ENCODE results near the gene TMEM134. TPM values are rescaled to one million over a fixed set of nuclear protein-coding genes. Genes with fewer than 3 reads are reported as not detected.

Gene TMEM134
- total and polyA plus RNA-seq, 9 of the 15 experiments (the other 6 are each of a cell fraction or from before 2014, with no cell fraction given), result 0.63 to 48.4 (median 10.7) TPM

GRCh38 chr11:67508486-67509121, 39.6 kb upstream of the TMEM134 start (continued):
- TF ChIP-seq REST (IDR thresholded peaks at IDR 0.05; ENCODE audit: borderline replicate concordance) (no peak), REST (CRISPR knock-in tag; IDR thresholded peaks at IDR 0.05; ENCODE audit: low read depth) (peak; percentile 63; the same call in 1 of the 2 replicates), U2AF1 (optimal IDR thresholded peaks at IDR 0.05; ENCODE audit: low read depth, low read length) (peak; percentile 89), EP300 (IDR thresholded peaks at IDR 0.05; ENCODE audit: low read length) (0 out of 2 replicates have a peak, but pooled peaks have one; percentile 3), ZNF253 (CRISPR knock-in tag; conservative IDR thresholded peaks at IDR 0.05) (no peak), SP1 (CRISPR knock-in tag; IDR thresholded peaks at IDR 0.05) (peak; percentile 54; the same call in 1 of the 2 replicates), NFE2L1 (tag; IDR thresholded peaks at IDR 0.05; ENCODE audit: borderline replicate concordance, low read depth) (no peak), RBFOX2 (IDR thresholded peaks at IDR 0.05; ENCODE audit: low read depth, low read length) (peak; percentile 70), ADNP (tag; IDR thresholded peaks at IDR 0.05) (no peak), SMC3 (conservative IDR thresholded peaks at IDR 0.05; ENCODE audit: insufficient read depth, low read depth, low read length) (0 out of 2 replicates have a peak, but pooled peaks have one; percentile 8), ZNF707 (CRISPR knock-in tag; conservative IDR thresholded peaks at IDR 0.05) (no peak), CEBPB (tag; IDR thresholded peaks at IDR 0.05) (no peak), HDAC1 (IDR thresholded peaks at IDR 0.05) (peak in 1 of 2 experiments; percentile 95; a peak in 2 of 4 replicates), ZNF444 (CRISPR knock-in tag; IDR thresholded peaks at IDR 0.05) (no peak), FOXP1 (CRISPR knock-in tag; IDR thresholded peaks at IDR 0.05) (no peak; the same call in 1 of the 2 replicates)
- TF ChIP-seq, protein P1, sequence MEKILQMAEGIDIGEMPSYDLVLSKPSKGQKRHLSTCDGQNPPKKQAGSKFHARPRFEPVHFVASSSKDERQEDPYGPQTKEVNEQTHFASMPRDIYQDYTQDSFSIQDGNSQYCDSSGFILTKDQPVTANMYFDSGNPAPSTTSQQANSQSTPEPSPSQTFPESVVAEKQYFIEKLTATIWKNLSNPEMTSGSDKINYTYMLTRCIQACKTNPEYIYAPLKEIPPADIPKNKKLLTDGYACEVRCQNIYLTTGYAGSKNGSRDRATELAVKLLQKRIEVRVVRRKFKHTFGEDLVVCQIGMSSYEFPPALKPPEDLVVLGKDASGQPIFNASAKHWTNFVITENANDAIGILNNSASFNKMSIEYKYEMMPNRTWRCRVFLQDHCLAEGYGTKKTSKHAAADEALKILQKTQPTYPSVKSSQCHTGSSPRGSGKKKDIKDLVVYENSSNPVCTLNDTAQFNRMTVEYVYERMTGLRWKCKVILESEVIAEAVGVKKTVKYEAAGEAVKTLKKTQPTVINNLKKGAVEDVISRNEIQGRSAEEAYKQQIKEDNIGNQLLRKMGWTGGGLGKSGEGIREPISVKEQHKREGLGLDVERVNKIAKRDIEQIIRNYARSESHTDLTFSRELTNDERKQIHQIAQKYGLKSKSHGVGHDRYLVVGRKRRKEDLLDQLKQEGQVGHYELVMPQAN (IDR thresholded peaks at IDR 0.05; ENCODE audit: borderline replicate concordance), result peak; percentile 93

Measured in K562 (cell line).